Glomerular visceral epithelial cell (primary cell): ENCODE measurements around the gene RAPGEF1.
"Not testable (repeated sequence)": the region's sequence is repeated elsewhere in the genome, so short reads cannot be mapped to it uniquely, and the experiment has no call there.

Source experiments
- DNase-seq: peaks from one replicate; pipeline ENCODE4 v3.0.0-alpha.2; 2016; ENCODE audit errors: extremely low spot score

The RAPGEF1 gene

GRCh38 chr9:131557855-131558548 is 181.9 kb downstream of the RAPGEF1 start:
- DNase-seq, result no peak

- no peak for DNase-seq
Observed at GRCh38 chr9:131555841-131556673, 183.8 kb downstream of the RAPGEF1 start.

GRCh38 chr9:131554843-131555351 is 185.0 kb downstream of the RAPGEF1 start:
- DNase-seq, result no peak

- DNase-seq, result no peak
Observed at GRCh38 chr9:131554087-131554842, 185.6 kb downstream of the RAPGEF1 start.

- DNase-seq, result no peak
Observed at GRCh38 chr9:131552030-131552429, 187.8 kb downstream of the RAPGEF1 start.

GRCh38 chr9:131550465-131550864 is 189.4 kb downstream of the RAPGEF1 start:
- DNase-seq, result not testable (repeated sequence)

GRCh38 chr9:131549186-131549585 is 190.7 kb downstream of the RAPGEF1 start:
- not testable (repeated sequence) for DNase-seq

- DNase-seq, result peak; percentile 24
Observed at GRCh38 chr9:131546336-131547084, 193.4 kb downstream of the RAPGEF1 start.

GRCh38 chr9:131545786-131546335 is 194.0 kb downstream of the RAPGEF1 start:
- DNase-seq, result no peak

- peak; percentile 76 for DNase-seq
Observed at GRCh38 chr9:131545003-131545785, 194.7 kb downstream of the RAPGEF1 start, which contains the start of gene PRRT1B. TSS of gene PRRT1B (plus strand) at chr9:131545523. CDS start at chr9:131545616, 93 bp downstream.

GRCh38 chr9:131543141-131543540 is 196.7 kb downstream of the RAPGEF1 start:
- DNase-seq, result no peak

- no peak for DNase-seq
Observed at GRCh38 chr9:131539223-131539923, 200.5 kb downstream of the RAPGEF1 start.

GRCh38 chr9:131537946-131538345 is 201.9 kb downstream of the RAPGEF1 start:
- DNase-seq, result no peak

GRCh38 chr9:131534721-131535237 is 205.1 kb downstream of the RAPGEF1 start:
- no peak for DNase-seq

- DNase-seq, result peak; percentile 78
Observed at GRCh38 chr9:131530920-131531832, 208.7 kb downstream of the RAPGEF1 start, which contains the start of gene UCK1. TSS of gene UCK1 (minus strand) at chr9:131531263. CDS start at chr9:131531174, 89 bp downstream.

- peak; percentile 74 for DNase-seq
Observed at GRCh38 chr9:131530546-131530919, 209.3 kb downstream of the RAPGEF1 start.

- DNase-seq, result no peak
Observed at GRCh38 chr9:131529597-131530545, 210.0 kb downstream of the RAPGEF1 start.
